ENCODE measurements around the gene SH2B3. TPM values are rescaled to one million over a fixed set of nuclear protein-coding genes. Genes with fewer than 3 reads are reported as not detected.

Gene SH2B3
- total and polyA plus RNA-seq, 9 of the 15 experiments (the other 6 are each of a cell fraction or from before 2014, with no cell fraction given): 10.8 to 75.3 (median 37.4) TPM

- Histone ChIP-seq H3K36me3 (ENCODE audit: control insufficient read depth, insufficient read depth, low read length) (peaks cover 92% of the 10 kb centered on the region), H3K9me3 (replicated peaks; ENCODE audit: control insufficient read depth, insufficient read depth, low read depth, low read length) (no peaks in the 10 kb centered on the region), H3K4me1 (replicated peaks in 1 of 2; ENCODE audit: control insufficient read depth in 2 of 2, insufficient read depth in 2 of 2, low read length in 2 of 2) (peaks cover 0 to 3% of the 10 kb centered on the region in 2 experiments; a peak in 2 of 5 replicates), H3K9me1 (ENCODE audit: control insufficient read depth, insufficient read depth, low read length) (no peaks in the 10 kb centered on the region), H3K9ac (ENCODE audit: insufficient read depth in 1 of 2, low read depth in 2 of 2, low read length in 2 of 2) (peak overlapping the region in 1 of 2 experiments; percentile 11; a peak in 1 of 4 replicates), H3K27ac (ENCODE audit: extremely low read depth, low read depth, low read length) (no peak overlapping the region), H3K27me3 (ENCODE audit: control insufficient read depth in 2 of 2, insufficient read depth in 2 of 2, low read length in 2 of 2) (no peaks in the 10 kb centered on the region), H4K20me1 (replicated peaks; ENCODE audit: control insufficient read depth, insufficient read depth, low read length) (0 out of 2 replicates have a peak, but pooled peaks cover 8% of the 10 kb centered on the region), H2AFZ (ENCODE audit: low read depth, low read length) (no peak overlapping the region), H3K79me2 (ENCODE audit: control insufficient read depth, insufficient read depth, low read length) (no peaks in the 10 kb centered on the region), H3K4me3 (no peak overlapping the region), H3K4me2 (ENCODE audit: insufficient read depth, low read length) (no peak overlapping the region)
- TF ChIP-seq POLR3A (IDR thresholded peaks at IDR 0.05; ENCODE audit: borderline replicate concordance, extremely low read depth, insufficient read depth, insufficient read length) (no peak), MCM5 (IDR thresholded peaks at IDR 0.05; ENCODE audit: low read depth) (no peak)
- in situ Hi-C loops (cut with MboI) (no loop called here), intact Hi-C loops (cut with micrococcal nuclease) (loop anchor here (5.0 kb wide), 2 partner anchors 122 to 218 kb away; no protein-coding TSS in a partner anchor)
- no peak for FAIRE-seq
- ChIA-PET POLR2A (interaction anchor here (1.4 kb wide), 1 partner anchor 20 kb away, joined by 3 read pairs; no protein-coding TSS in a partner anchor), CTCF (ENCODE audit: low intra/inter-chr PET ratio) (interaction anchor here (2.1 kb wide), 1 partner anchor 57 kb away, joined by 7 read pairs; no protein-coding TSS in a partner anchor)
- no peak for DNase-seq (ENCODE audit: extremely low read depth in 1 of 4, low spot score in 3 of 4)
- BruUV-seq (replicated peaks): no TSS peak
- no peak for ATAC-seq
- WGBS (ENCODE audit: insufficient coverage, low coverage, missing lambda C conversion rate): 60% methylated on average over 3 of the region's 4 CpGs
These were observed 48.6 kb downstream of the SH2B3 start for GRCh38 chr12:111454311-111454710.

DNA sequence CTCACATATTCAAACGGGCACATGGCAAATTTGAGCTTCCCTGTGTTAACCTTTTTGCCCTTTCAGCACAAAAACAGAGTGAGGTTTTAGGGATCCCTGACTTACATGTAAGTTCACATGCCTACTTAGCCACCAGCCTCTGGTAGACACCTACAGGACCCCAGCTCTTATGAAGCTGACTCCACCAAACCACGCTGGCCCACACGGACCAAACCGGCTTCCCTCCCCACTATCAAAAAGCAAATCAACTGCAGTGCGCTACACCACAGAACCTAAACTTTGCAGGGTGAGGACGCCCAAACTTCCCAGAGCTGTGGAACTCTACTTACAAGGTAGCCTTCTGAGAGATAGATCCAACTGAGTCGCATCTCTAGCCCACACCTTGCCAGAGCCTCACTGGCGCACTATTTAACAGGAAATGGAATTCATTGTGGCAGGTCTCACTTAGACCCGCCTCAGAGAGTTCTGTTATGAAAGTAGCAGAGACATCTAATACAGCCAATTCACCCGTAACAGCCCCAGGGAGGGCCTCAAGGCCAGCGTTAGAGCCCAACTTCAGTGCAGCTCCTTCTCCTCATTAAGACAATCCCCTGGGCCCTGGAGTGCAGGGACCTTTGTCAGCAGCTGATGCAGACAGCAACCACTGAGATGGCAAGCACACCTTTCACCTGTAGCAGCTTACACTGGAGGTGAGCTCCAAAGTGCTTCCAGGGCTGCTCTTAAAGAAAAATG lies 49.2 kb downstream of the SH2B3 start:
- H4K20me1 ChIP-seq (replicated peaks; ENCODE audit: control insufficient read depth, insufficient read depth, low read length): 0 out of 2 replicates have a peak, but pooled peaks cover 8% of the 10 kb centered on the region
- no peaks in the 10 kb centered on the region for H3K79me2 ChIP-seq (ENCODE audit: control insufficient read depth, insufficient read depth, low read length)
- no peaks in the 10 kb centered on the region for H3K9me3 ChIP-seq (replicated peaks; ENCODE audit: control insufficient read depth, insufficient read depth, low read depth, low read length)
- no peak overlapping the region; the same call in 2 of the 3 replicates for H3K27ac ChIP-seq (ENCODE audit: extremely low read depth, low read depth, low read length)
- DNase-seq (ENCODE audit: extremely low read depth in 1 of 4, low spot score in 3 of 4) (no peak), FAIRE-seq (no peak), ATAC-seq (no peak)
- H3K4me2 ChIP-seq (ENCODE audit: insufficient read depth, low read length): no peak overlapping the region
- no TSS peak for BruUV-seq (replicated peaks)
- H3K27me3 ChIP-seq (ENCODE audit: control insufficient read depth in 2 of 2, insufficient read depth in 2 of 2, low read length in 2 of 2): no peaks in the 10 kb centered on the region
- H3K4me3 ChIP-seq: no peak overlapping the region
- ChIA-PET POLR2A (interaction anchor here (0.6 to 0.8 kb wide), 3 partner anchors 8 to 13 kb away, joined by 3 read pairs; no protein-coding TSS in a partner anchor), CTCF (ENCODE audit: low intra/inter-chr PET ratio) (interaction anchor here (2.1 kb wide), 1 partner anchor 58 kb away, joined by 7 read pairs; no protein-coding TSS in a partner anchor)
- in situ Hi-C loops (cut with MboI) (no loop called here), intact Hi-C loops (cut with micrococcal nuclease) (loop anchor here (5.0 kb wide), 2 partner anchors 123 to 217 kb away; no protein-coding TSS in a partner anchor)
- peaks cover 0 to 3% of the 10 kb centered on the region in 2 experiments; a peak in 1 of 5 replicates for H3K4me1 ChIP-seq (replicated peaks in 1 of 2; ENCODE audit: control insufficient read depth in 2 of 2, insufficient read depth in 2 of 2, low read length in 2 of 2)
- H2AFZ ChIP-seq (ENCODE audit: low read depth, low read length): no peak overlapping the region
- no peaks in the 10 kb centered on the region for H3K9me1 ChIP-seq (ENCODE audit: control insufficient read depth, insufficient read depth, low read length)
- 84% methylated on average over 11 of the region's 11 CpGs for WGBS (ENCODE audit: insufficient coverage, low coverage, missing lambda C conversion rate)
- TF ChIP-seq ZNF316 (IDR thresholded peaks at IDR 0.05) (0 out of 2 replicates have a peak, but pooled peaks have one; percentile 12), MTA2 (IDR thresholded peaks at IDR 0.05; ENCODE audit: low read depth) (no peak), C11orf30 (IDR thresholded peaks at IDR 0.05; ENCODE audit: low read depth) (peak; percentile 9; the same call in 1 of the 2 replicates)
- H3K9ac ChIP-seq (ENCODE audit: insufficient read depth in 1 of 2, low read depth in 2 of 2, low read length in 2 of 2): no peak overlapping the region
- peaks cover 88% of the 10 kb centered on the region for H3K36me3 ChIP-seq (ENCODE audit: control insufficient read depth, insufficient read depth, low read length)
